ENCODE results near the gene PLEKHM2. TPM values are rescaled to one million over a fixed set of nuclear protein-coding genes. Genes with fewer than 3 reads are reported as not detected.

The PLEKHM2 gene
- total RNA-seq, 1 experiment from 2014 or later, result 45.9 TPM

- H3K18ac ChIP-seq (ENCODE audit: insufficient read length, low read depth, low read length), result no peak overlapping the region
- WGBS (ENCODE audit: extremely low coverage, insufficient read length, low lambda C conversion rate), result no CpG with 5 or more reads among the region's 2 CpGs
- no peak overlapping the region for H2BK15ac ChIP-seq (ENCODE audit: low read depth, low read length)
- no peaks in the 10 kb centered on the region for H3K27me3 ChIP-seq (ENCODE audit: insufficient read depth, low read length)
- H3K23ac ChIP-seq (ENCODE audit: insufficient read length, low read depth, low read length), result no peak overlapping the region
- no peaks in the 10 kb centered on the region for H4K20me1 ChIP-seq (ENCODE audit: control insufficient read depth, insufficient read depth, insufficient read length)
- no peak overlapping the region for H3K27ac ChIP-seq (ENCODE audit: insufficient read length, low read depth, low read length)
- DNase-seq, result no peak
- H3K27ac Mint-ChIP-seq, result no peak overlapping the region
- TF ChIP-seq, protein P1, sequence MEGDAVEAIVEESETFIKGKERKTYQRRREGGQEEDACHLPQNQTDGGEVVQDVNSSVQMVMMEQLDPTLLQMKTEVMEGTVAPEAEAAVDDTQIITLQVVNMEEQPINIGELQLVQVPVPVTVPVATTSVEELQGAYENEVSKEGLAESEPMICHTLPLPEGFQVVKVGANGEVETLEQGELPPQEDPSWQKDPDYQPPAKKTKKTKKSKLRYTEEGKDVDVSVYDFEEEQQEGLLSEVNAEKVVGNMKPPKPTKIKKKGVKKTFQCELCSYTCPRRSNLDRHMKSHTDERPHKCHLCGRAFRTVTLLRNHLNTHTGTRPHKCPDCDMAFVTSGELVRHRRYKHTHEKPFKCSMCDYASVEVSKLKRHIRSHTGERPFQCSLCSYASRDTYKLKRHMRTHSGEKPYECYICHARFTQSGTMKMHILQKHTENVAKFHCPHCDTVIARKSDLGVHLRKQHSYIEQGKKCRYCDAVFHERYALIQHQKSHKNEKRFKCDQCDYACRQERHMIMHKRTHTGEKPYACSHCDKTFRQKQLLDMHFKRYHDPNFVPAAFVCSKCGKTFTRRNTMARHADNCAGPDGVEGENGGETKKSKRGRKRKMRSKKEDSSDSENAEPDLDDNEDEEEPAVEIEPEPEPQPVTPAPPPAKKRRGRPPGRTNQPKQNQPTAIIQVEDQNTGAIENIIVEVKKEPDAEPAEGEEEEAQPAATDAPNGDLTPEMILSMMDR (conservative IDR thresholded peaks at IDR 0.05), result no peak
- H3K4ac ChIP-seq (ENCODE audit: low read depth, low read length), result no peak overlapping the region
- no peak overlapping the region for H2BK120ac ChIP-seq (ENCODE audit: low read depth, low read length, poor library complexity, severe bottlenecking)
- H3K9me3 Mint-ChIP-seq, result no peaks in the 10 kb centered on the region
- peaks cover 7% of the 10 kb centered on the region for H3K79me1 ChIP-seq (ENCODE audit: insufficient read depth, low read depth, low read length, poor library complexity, severe bottlenecking)
- H2AK5ac ChIP-seq (ENCODE audit: insufficient read length, low read length), result no peak overlapping the region
- peaks cover 4% of the 10 kb centered on the region; the same call in 1 of the 2 replicates for H3K79me2 ChIP-seq (ENCODE audit: insufficient read depth, low read length)
- no peak overlapping the region for H4K8ac ChIP-seq (replicated peaks; ENCODE audit: insufficient read length, low read depth, low read length)
- H3K36me3 Mint-ChIP-seq (ENCODE audit: insufficient read depth in 1 of 3, low read depth in 3 of 3), result peaks cover 0 to 7% (median 6%) of the 10 kb centered on the region in 3 experiments; a peak in 5 of 7 replicates
- no peak overlapping the region for H3K4me3 Mint-ChIP-seq
- no peaks in the 10 kb centered on the region for H3K27me3 Mint-ChIP-seq (ENCODE audit: low read depth)
- no peak overlapping the region for H2BK5ac ChIP-seq (ENCODE audit: insufficient read length, low read length)
- H3K4me1 ChIP-seq (ENCODE audit: insufficient read depth, low read length), result no peaks in the 10 kb centered on the region
- H4K5ac ChIP-seq (ENCODE audit: insufficient read length, low read depth, low read length), result no peak overlapping the region
- no peaks in the 10 kb centered on the region for H3K9me3 ChIP-seq (ENCODE audit: control insufficient read depth, low read depth, low read length)
- H3K56ac ChIP-seq (ENCODE audit: insufficient read length, low read depth, low read length), result no peak overlapping the region
- no peak overlapping the region for H3K14ac ChIP-seq (ENCODE audit: insufficient read depth, low read length)
- H2BK20ac ChIP-seq (ENCODE audit: low read depth, low read length, poor library complexity, severe bottlenecking), result no peak overlapping the region
- no peak overlapping the region for H3K4me2 ChIP-seq (ENCODE audit: insufficient read depth, insufficient read length, low read length)
- H2AFZ ChIP-seq (ENCODE audit: low read length), result no peak overlapping the region
- no peak overlapping the region for H2BK12ac ChIP-seq (ENCODE audit: insufficient read length, low read depth, low read length)
- no peak overlapping the region for H3K9ac ChIP-seq (ENCODE audit: extremely low read depth, insufficient read length, low read length)
- no peak overlapping the region for H3T11ph ChIP-seq (ENCODE audit: low read length)
- H3K23me2 ChIP-seq (ENCODE audit: insufficient read length, low read depth, low read length, poor library complexity, severe bottlenecking), result peaks cover 5% of the 10 kb centered on the region
- H3K4me1 Mint-ChIP-seq, result peaks cover 11% of the 10 kb centered on the region in 2 experiments
- H4K91ac ChIP-seq (ENCODE audit: insufficient read length, low read depth, low read length), result no peak overlapping the region
Measured at GRCh38 chr1:15687446-15687845, 3.3 kb downstream of the PLEKHM2 start.
